K562 (cell line): ENCODE results near the gene COL4A4. TPM values are rescaled to one million over a fixed set of nuclear protein-coding genes. Genes with fewer than 3 reads are reported as not detected.

Experiments used
- ATAC-seq: fragments of 200-7000 bp; cut with Tn5 transposase; 3 replicates; pipeline ENCODE4 v1.9.1; 2020; ENCODE audit warnings: moderate library complexity
- BruUV-seq: library from RNA; stranded (reverse); fragments of 400-500 nt; replicated peaks from 2 replicates; lab custom pipeline; 2021; lab: Mats Ljungman, UMichigan
- CTCF ChIA-PET: fragments of 300-600 bp; formaldehyde crosslinking; extraction: SDS; loops from one replicate; lab custom pipeline; 2021; ENCODE audit warnings: low intra/inter-chr PET ratio; lab: Yijun Ruan, JAX
- POLR2A ChIA-PET: fragments of 300-600, 350-650 bp; sonication (Branson Sonifier 250); formaldehyde crosslinking; extraction: SDS; loops from one replicate; lab custom pipeline; 2021; ENCODE audit warnings: antibody characterized with exemption, inconsistent platforms; lab: Yijun Ruan, JAX
- DNase-seq, 4 experiments: peaks; one replicate each; pipeline versions ENCODE4 v3.0.0 to v3.0.0-alpha.2; 2011 to 2018; ENCODE audit warnings: low spot score in 3 of 4, mixed read lengths in 3 of 4; ENCODE audit errors: extremely low read depth in 1 of 4
- FAIRE-seq: peaks from 2 replicates; lab custom pipeline; 2011; peaks lifted over from hg19 to GRCh38; lab: Jason Lieb, UNC
- H2AFZ ChIP-seq: 2 replicates; pipeline ENCODE4 v1.6.0; 2011; ENCODE audit warnings: low read depth, low read length, control low read depth, inconsistent platforms
- H3K27ac ChIP-seq: fragments of 200-600 bp; 3 replicates; pipeline ENCODE4 v1.8.0; 2011; ENCODE audit warnings: low read depth, mild to moderate bottlenecking, control low read depth, inconsistent platforms, low read length, moderate library complexity, mixed read lengths; ENCODE audit errors: extremely low read depth
- H3K27me3 ChIP-seq, 2 experiments: fragments of 300-600 bp in 1 of 2; 2 replicates in 1 of 2; 3 replicates in 1 of 2; pipeline versions ENCODE4 v1.6.0 to v1.8.0; 2011; ENCODE audit warnings: inconsistent platforms in 2 of 2, low read length in 2 of 2, mild to moderate bottlenecking in 1 of 2, mixed read lengths in 1 of 2, moderate library complexity in 1 of 2; ENCODE audit not compliant: control insufficient read depth in 2 of 2, insufficient read depth in 2 of 2
- H3K36me3 ChIP-seq: fragments of 300-600 bp; 3 replicates; pipeline ENCODE4 v1.8.0; 2011; ENCODE audit warnings: mild to moderate bottlenecking, low read length, inconsistent platforms; ENCODE audit not compliant: control insufficient read depth, insufficient read depth
- H3K4me1 ChIP-seq, 2 experiments: fragments of 200-600 bp in 1 of 2; replicated peaks in 1 of 2; 2 replicates in 1 of 2; 3 replicates in 1 of 2; pipeline versions ENCODE4 v1.5.1 to v1.8.0; 2011; ENCODE audit warnings: inconsistent platforms in 2 of 2, low read length in 2 of 2, mild to moderate bottlenecking in 1 of 2, mixed read lengths in 1 of 2, moderate library complexity in 1 of 2; ENCODE audit not compliant: control insufficient read depth in 2 of 2, insufficient read depth in 2 of 2
- H3K4me2 ChIP-seq: 2 replicates; pipeline ENCODE4 v1.6.1; 2011; ENCODE audit warnings: low read length, control low read depth, inconsistent platforms, mixed read lengths; ENCODE audit not compliant: insufficient read depth
- H3K4me3 ChIP-seq: fragments of 200-600 bp; sonication (generic), shearing (Covaris generic); 2 replicates; pipeline ENCODE4 v1.5.1; 2016; ENCODE audit warnings: control low read depth, inconsistent platforms
- H3K79me2 ChIP-seq: fragments of 200-600 bp; 3 replicates; pipeline ENCODE4 v1.8.0; 2011; ENCODE audit warnings: low read length, inconsistent platforms; ENCODE audit not compliant: control insufficient read depth, insufficient read depth
- H3K9ac ChIP-seq, 2 experiments: 2 replicates each; pipeline versions ENCODE4 v1.6.0 to v1.6.1; 2011; ENCODE audit warnings: low read depth in 2 of 2, low read length in 2 of 2, control low read depth in 1 of 2, inconsistent platforms in 1 of 2, mild to moderate bottlenecking in 1 of 2, mixed read lengths in 1 of 2; ENCODE audit not compliant: insufficient read depth in 1 of 2
- H3K9me1 ChIP-seq: one replicate; pipeline ENCODE4 v1.6.0; 2011; ENCODE audit warnings: inconsistent platforms, mild to moderate bottlenecking, low read length, moderate library complexity; ENCODE audit not compliant: control insufficient read depth, insufficient read depth
- H3K9me3 ChIP-seq: replicated peaks from 2 replicates; pipeline ENCODE4 v1.5.1; 2011; ENCODE audit warnings: low read depth, low read length, inconsistent platforms; ENCODE audit not compliant: control insufficient read depth, insufficient read depth
- H4K20me1 ChIP-seq: replicated peaks from 2 replicates; pipeline ENCODE4 v1.6.1; 2011; ENCODE audit warnings: low read length, inconsistent platforms, mixed read lengths; ENCODE audit not compliant: control insufficient read depth, insufficient read depth
- E2F4 ChIP-seq: sonication (generic); formaldehyde crosslinking; IDR thresholded peaks from 2 replicates; pipeline ENCODE4 v1.8.0; 2022; ENCODE audit warnings: mild to moderate bottlenecking, low read depth, missing genetic modification reagents
- ESRRB ChIP-seq: fragments of 250-450 bp; sonication (Bioruptor Pico); IDR thresholded peaks from 2 replicates; pipeline ENCODE4 v1.5.0; 2020; ENCODE audit warnings: mild to moderate bottlenecking, moderate library complexity, borderline replicate concordance
- FOXJ3 ChIP-seq: sonication (generic); formaldehyde crosslinking; IDR thresholded peaks from 2 replicates; pipeline ENCODE4 v1.4.0; 2020; ENCODE audit warnings: mild to moderate bottlenecking, missing genetic modification reagents
- POLR2G ChIP-seq: fragments of 200-400 bp; formaldehyde crosslinking; IDR thresholded peaks from 2 replicates; pipeline ENCODE4 v1.6.1; 2017; ENCODE audit warnings: low read depth, mild to moderate bottlenecking, antibody characterized with exemption, low read length, moderate library complexity
- WGBS: fragments of 100-300 bp; shearing (Covaris generic); methylation state at CpG from one replicate; pipeline ENCODE4 v1.1.6; 2016; ENCODE audit warnings: low coverage, mixed read lengths; ENCODE audit not compliant: insufficient coverage; ENCODE audit errors: missing lambda C conversion rate; 5-methylcytosine and 5-hydroxymethylcytosine counted together
- in situ Hi-C: fragments of 300-500 bp; cut with MboI; formaldehyde crosslinking; loops from 4 replicates; pipeline ENCODE4 v1.15.0; 2018; ENCODE audit warnings: inconsistent platforms, mixed read lengths
- intact Hi-C: fragments of 100-400 bp; cut with micrococcal nuclease; formaldehyde crosslinking; loops from 2 replicates; pipeline ENCODE4 v1.14.2; 2022
- polyA plus RNA-seq, 8 experiments: library from polyadenylated mRNA; depleted of rRNA in 4 of 8; stranded (reverse) in 5 of 8; unstranded in 3 of 8; fragments of >200 nt; fragmentation: Nextera tagmentation in 2 of 8; fragmentation: Illumina TruSeq in 1 of 8; extraction: Ambion mirVana in 2 of 8; extraction: Trizol in 1 of 8; gene quantifications; 2 replicates each; pipeline versions ENCODE4 v1.2.1 to v1.2.3, GENCODE V29; 2011 to 2014; ENCODE audit warnings: inconsistent platforms in 1 of 8, missing spikeins in 1 of 8
- total RNA-seq, 7 experiments: library from RNA; depleted of rRNA in 6 of 7; stranded (reverse); fragments of >200 nt in 6 of 7; fragmentation: Illumina TruSeq in 2 of 7; extraction: Trizol in 2 of 7; gene quantifications; 2 replicates each; pipeline versions ENCODE4 v1.2.1 to v1.2.3, GENCODE V29; 2011 to 2021; ENCODE audit warnings: low replicate concordance in 1 of 7
- TF ChIP-seq, protein P1 (sequence below): fragments of 450-650 bp; IDR thresholded peaks from 2 replicates; pipeline ENCODE4 v1.6.1; 2016; ENCODE audit warnings: mild to moderate bottlenecking, moderate library complexity

Gene COL4A4
- total and polyA plus RNA-seq, 9 of the 15 experiments (the other 6 are each of a cell fraction or from before 2014, with no cell fraction given): under 0.01 to 0.01 TPM; not detected in 7

GRCh38 chr2:227010433-227010832, 153.6 kb downstream of the COL4A4 start (continued):
- TF ChIP-seq E2F4 (CRISPR knock-in tag) (no peak), FOXJ3 (CRISPR knock-in tag) (no peak)

DNA sequence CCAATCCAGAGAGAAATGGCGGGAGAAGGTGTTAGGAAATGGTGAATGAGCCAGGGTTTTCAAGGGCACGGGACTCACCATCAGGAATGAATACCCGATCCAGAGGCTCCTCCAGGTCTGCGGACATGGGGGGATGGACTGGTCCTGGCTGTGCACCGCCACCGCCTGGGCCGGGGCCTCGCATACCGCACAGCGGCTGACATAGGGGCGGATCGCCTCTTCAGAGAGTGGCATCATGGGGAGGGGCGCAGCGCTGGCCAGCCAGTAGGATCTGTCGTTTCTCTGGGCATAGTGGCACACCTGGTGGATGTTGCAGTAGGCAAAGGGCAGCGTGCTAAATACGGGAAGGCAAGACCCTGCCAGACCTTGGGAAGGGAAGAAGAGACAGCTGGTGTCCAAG, 156.1 kb downstream of the COL4A4 start:
- intact Hi-C loops: no loop called here
- H3K4me3 ChIP-seq: no peak overlapping the region
- ChIA-PET CTCF (no interaction called here), POLR2A (no interaction called here)
- FAIRE-seq: no peak
- no TSS peak for BruUV-seq
- no peak overlapping the region for H3K4me2 ChIP-seq
- peaks cover 0 to 4% of the 10 kb centered on the region in 2 experiments; a peak in 2 of 5 replicates for H3K27me3 ChIP-seq
- peak; percentile 30; the same call in 1 of the 3 replicates for ATAC-seq
- DNase-seq: no peak
- H3K27ac ChIP-seq: no peak overlapping the region
- TF ChIP-seq ESRRB (CRISPR knock-in tag): no peak
- peak; percentile 43; the same call in 1 of the 2 replicates for TF ChIP-seq POLR2G
- TF ChIP-seq, protein P1, sequence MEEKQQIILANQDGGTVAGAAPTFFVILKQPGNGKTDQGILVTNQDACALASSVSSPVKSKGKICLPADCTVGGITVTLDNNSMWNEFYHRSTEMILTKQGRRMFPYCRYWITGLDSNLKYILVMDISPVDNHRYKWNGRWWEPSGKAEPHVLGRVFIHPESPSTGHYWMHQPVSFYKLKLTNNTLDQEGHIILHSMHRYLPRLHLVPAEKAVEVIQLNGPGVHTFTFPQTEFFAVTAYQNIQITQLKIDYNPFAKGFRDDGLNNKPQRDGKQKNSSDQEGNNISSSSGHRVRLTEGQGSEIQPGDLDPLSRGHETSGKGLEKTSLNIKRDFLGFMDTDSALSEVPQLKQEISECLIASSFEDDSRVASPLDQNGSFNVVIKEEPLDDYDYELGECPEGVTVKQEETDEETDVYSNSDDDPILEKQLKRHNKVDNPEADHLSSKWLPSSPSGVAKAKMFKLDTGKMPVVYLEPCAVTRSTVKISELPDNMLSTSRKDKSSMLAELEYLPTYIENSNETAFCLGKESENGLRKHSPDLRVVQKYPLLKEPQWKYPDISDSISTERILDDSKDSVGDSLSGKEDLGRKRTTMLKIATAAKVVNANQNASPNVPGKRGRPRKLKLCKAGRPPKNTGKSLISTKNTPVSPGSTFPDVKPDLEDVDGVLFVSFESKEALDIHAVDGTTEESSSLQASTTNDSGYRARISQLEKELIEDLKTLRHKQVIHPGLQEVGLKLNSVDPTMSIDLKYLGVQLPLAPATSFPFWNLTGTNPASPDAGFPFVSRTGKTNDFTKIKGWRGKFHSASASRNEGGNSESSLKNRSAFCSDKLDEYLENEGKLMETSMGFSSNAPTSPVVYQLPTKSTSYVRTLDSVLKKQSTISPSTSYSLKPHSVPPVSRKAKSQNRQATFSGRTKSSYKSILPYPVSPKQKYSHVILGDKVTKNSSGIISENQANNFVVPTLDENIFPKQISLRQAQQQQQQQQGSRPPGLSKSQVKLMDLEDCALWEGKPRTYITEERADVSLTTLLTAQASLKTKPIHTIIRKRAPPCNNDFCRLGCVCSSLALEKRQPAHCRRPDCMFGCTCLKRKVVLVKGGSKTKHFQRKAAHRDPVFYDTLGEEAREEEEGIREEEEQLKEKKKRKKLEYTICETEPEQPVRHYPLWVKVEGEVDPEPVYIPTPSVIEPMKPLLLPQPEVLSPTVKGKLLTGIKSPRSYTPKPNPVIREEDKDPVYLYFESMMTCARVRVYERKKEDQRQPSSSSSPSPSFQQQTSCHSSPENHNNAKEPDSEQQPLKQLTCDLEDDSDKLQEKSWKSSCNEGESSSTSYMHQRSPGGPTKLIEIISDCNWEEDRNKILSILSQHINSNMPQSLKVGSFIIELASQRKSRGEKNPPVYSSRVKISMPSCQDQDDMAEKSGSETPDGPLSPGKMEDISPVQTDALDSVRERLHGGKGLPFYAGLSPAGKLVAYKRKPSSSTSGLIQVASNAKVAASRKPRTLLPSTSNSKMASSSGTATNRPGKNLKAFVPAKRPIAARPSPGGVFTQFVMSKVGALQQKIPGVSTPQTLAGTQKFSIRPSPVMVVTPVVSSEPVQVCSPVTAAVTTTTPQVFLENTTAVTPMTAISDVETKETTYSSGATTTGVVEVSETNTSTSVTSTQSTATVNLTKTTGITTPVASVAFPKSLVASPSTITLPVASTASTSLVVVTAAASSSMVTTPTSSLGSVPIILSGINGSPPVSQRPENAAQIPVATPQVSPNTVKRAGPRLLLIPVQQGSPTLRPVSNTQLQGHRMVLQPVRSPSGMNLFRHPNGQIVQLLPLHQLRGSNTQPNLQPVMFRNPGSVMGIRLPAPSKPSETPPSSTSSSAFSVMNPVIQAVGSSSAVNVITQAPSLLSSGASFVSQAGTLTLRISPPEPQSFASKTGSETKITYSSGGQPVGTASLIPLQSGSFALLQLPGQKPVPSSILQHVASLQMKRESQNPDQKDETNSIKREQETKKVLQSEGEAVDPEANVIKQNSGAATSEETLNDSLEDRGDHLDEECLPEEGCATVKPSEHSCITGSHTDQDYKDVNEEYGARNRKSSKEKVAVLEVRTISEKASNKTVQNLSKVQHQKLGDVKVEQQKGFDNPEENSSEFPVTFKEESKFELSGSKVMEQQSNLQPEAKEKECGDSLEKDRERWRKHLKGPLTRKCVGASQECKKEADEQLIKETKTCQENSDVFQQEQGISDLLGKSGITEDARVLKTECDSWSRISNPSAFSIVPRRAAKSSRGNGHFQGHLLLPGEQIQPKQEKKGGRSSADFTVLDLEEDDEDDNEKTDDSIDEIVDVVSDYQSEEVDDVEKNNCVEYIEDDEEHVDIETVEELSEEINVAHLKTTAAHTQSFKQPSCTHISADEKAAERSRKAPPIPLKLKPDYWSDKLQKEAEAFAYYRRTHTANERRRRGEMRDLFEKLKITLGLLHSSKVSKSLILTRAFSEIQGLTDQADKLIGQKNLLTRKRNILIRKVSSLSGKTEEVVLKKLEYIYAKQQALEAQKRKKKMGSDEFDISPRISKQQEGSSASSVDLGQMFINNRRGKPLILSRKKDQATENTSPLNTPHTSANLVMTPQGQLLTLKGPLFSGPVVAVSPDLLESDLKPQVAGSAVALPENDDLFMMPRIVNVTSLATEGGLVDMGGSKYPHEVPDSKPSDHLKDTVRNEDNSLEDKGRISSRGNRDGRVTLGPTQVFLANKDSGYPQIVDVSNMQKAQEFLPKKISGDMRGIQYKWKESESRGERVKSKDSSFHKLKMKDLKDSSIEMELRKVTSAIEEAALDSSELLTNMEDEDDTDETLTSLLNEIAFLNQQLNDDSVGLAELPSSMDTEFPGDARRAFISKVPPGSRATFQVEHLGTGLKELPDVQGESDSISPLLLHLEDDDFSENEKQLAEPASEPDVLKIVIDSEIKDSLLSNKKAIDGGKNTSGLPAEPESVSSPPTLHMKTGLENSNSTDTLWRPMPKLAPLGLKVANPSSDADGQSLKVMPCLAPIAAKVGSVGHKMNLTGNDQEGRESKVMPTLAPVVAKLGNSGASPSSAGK: no peak
- no peaks in the 10 kb centered on the region for H3K9me1 ChIP-seq
- 33% methylated on average over 11 of the region's 17 CpGs for WGBS
- in situ Hi-C loops: no loop called here
- H3K9ac ChIP-seq: no peak overlapping the region
- H3K36me3 ChIP-seq: no peaks in the 10 kb centered on the region
- H2AFZ ChIP-seq: no peak overlapping the region
- no peaks in the 10 kb centered on the region for H3K4me1 ChIP-seq
- no peaks in the 10 kb centered on the region for H3K9me3 ChIP-seq
- no peaks in the 10 kb centered on the region for H4K20me1 ChIP-seq
- no peaks in the 10 kb centered on the region for H3K79me2 ChIP-seq
